Vagina (tissue), 2 donors: ENCODE results near the gene OTOGL.

Experiments used
- CTCF ChIP-seq, 3 experiments: fragments of 450-650 bp in 2 of 3; fragments of 200-600 bp in 1 of 3; sonication (generic) in 1 of 3; IDR thresholded peaks; one replicate each; pipeline ENCODE4 v1.5.1; 2017 to 2019; ENCODE audit warnings: antibody characterized with exemption in 3 of 3, mild to moderate bottlenecking in 2 of 3, moderate library complexity in 2 of 3
- POLR2A ChIP-seq, 2 donors: fragments of 450-650 bp; IDR thresholded peaks; one replicate each; pipeline ENCODE4 v1.6.1; 2017; ENCODE audit warnings: antibody characterized with exemption in 2 of 2, mild to moderate bottlenecking in 2 of 2, moderate library complexity in 2 of 2
- POLR2AphosphoS5 ChIP-seq, 2 donors: sonication (generic); formaldehyde crosslinking; IDR thresholded peaks; one replicate each; pipeline ENCODE4 v1.9.0; 2017; ENCODE audit warnings: antibody characterized with exemption in 2 of 2, mild to moderate bottlenecking in 2 of 2, low read depth in 1 of 2; ENCODE audit not compliant: insufficient read depth in 1 of 2

DNA sequence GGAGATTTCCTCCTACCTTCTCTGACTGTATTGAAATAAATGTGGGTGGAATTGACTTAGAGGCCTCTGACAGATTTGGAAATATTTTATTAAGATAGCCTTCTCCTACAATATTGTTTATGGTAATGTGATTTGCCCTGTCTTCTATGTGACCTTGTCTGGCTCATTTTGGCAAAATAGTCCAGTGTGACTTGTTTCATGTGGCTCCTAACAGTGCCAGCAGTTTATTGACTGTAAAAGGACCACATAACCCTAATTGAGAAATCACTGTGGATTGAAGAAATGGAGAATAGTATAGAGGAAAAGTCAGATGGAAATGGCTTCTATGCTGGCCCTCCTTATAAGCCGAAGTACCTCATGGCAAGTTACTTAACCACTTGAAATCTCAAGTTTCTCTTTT is 173.8 kb downstream of the OTOGL start:
- no peak for TF ChIP-seq POLR2A (IDR thresholded peaks at IDR 0.05)
- TF ChIP-seq CTCF (IDR thresholded peaks at IDR 0.05), result no peak
- TF ChIP-seq POLR2AphosphoS5 (IDR thresholded peaks at IDR 0.05; ENCODE audit: insufficient read depth in 1 of 2, low read depth in 1 of 2), result no peak
